Measurements from ENCODE around the gene RAB11A.

RAB11A gene

DNA sequence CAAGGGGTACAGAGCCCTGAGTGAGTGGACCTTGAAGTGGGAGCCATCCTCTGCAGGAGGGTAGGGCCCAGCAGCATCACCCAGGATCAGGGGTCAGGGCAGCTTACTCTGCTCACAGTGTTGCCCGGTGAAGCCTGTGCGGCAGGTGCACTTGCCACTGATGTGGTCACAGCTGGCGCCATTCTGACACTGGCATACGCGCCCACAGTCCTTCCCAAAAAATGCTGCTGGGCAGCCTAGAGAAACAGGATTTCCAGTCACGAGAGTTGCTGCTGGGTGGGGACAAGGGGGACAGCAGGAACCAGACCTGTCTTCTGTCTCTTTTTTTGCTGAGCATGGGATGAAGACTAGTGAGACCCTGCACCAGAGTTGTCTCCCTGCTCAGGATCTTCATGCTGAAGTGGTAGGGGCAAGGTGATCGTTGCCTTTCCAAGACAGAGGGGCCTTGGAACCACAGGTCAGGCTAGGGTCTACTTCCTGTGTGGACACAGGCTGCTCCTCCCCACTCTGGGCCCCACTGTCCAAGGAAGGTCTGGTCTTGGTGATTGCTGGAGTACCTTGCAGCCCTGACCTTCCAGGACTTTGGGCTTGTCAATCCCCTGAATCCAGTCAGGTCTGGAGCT lies 46.9 kb downstream of the RAB11A start:
- TF ChIP-seq SPI1 (IDR thresholded peaks at IDR 0.05; ENCODE audit: borderline replicate concordance, low read depth) (no peak), POLR2AphosphoS5 (IDR thresholded peaks at IDR 0.05; ENCODE audit: low read depth) (no peak), GABPA (IDR thresholded peaks at IDR 0.05; ENCODE audit: low read depth) (no peak), CTCF (IDR thresholded peaks at IDR 0.05; ENCODE audit: insufficient read depth, low read length) (no peak), REST (IDR thresholded peaks at IDR 0.05; ENCODE audit: insufficient replicate concordance, low read depth) (no peak)
- H3K4me3 ChIP-seq (replicated peaks; ENCODE audit: insufficient read depth, low read length), result no peak overlapping the region
- H3K27ac ChIP-seq (replicated peaks), result no peak overlapping the region
- no peak for DNase-seq (ENCODE audit: low read depth in 1 of 2, low spot score in 1 of 2)
- no peaks in the 10 kb centered on the region for H3K27me3 ChIP-seq (ENCODE audit: insufficient read depth, poor library complexity, severe bottlenecking)

GRCh38 chr15:65916664-65917406 lies 47.5 kb downstream of the RAB11A start:
- no peak for DNase-seq (ENCODE audit: low read depth in 1 of 2, low spot score in 1 of 2)
- Histone ChIP-seq H3K27me3 (ENCODE audit: insufficient read depth, poor library complexity, severe bottlenecking) (no peaks in the 10 kb centered on the region), H3K4me3 (replicated peaks; ENCODE audit: insufficient read depth, low read length) (no peak overlapping the region), H3K27ac (replicated peaks) (no peak overlapping the region)
- TF ChIP-seq REST (IDR thresholded peaks at IDR 0.05; ENCODE audit: insufficient replicate concordance, low read depth), result no peak
- no peak for TF ChIP-seq POLR2AphosphoS5 (IDR thresholded peaks at IDR 0.05; ENCODE audit: low read depth)
- TF ChIP-seq CTCF (IDR thresholded peaks at IDR 0.05; ENCODE audit: insufficient read depth, low read length), result no peak

DNA sequence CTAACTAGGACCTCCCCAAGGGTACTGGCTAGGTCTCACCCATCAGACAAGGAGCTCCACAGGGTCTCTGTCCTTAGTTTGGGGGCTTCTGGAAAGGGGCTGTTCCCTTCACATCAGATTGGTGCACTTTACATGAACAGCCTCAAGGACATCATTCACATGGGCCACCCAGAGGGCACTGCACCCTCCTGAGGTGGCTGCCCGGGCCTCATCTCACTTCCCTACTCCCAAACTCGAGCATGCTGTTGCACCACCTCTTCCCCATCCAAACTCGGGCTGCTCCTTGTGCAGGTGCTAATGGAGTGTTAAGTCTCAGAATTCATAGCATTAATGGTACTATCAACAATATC lies 48.1 kb downstream of the RAB11A start:
- H3K27me3 ChIP-seq (ENCODE audit: insufficient read depth, poor library complexity, severe bottlenecking), result no peaks in the 10 kb centered on the region
- no peak for TF ChIP-seq REST (IDR thresholded peaks at IDR 0.05; ENCODE audit: insufficient replicate concordance, low read depth)
- TF ChIP-seq GABPA (IDR thresholded peaks at IDR 0.05; ENCODE audit: low read depth), result no peak
- TF ChIP-seq POLR2AphosphoS5 (IDR thresholded peaks at IDR 0.05; ENCODE audit: low read depth), result no peak
- no peak for TF ChIP-seq SPI1 (IDR thresholded peaks at IDR 0.05; ENCODE audit: borderline replicate concordance, low read depth)
- no peak for TF ChIP-seq CTCF (IDR thresholded peaks at IDR 0.05; ENCODE audit: insufficient read depth, low read length)
- no peak overlapping the region for H3K4me3 ChIP-seq (replicated peaks; ENCODE audit: insufficient read depth, low read length)
- no peak for DNase-seq (ENCODE audit: low read depth in 1 of 2, low spot score in 1 of 2)
- H3K27ac ChIP-seq (replicated peaks), result no peak overlapping the region

All from HL-60 (cell line).